Measurements from ENCODE around the gene NPC2.

DNA sequence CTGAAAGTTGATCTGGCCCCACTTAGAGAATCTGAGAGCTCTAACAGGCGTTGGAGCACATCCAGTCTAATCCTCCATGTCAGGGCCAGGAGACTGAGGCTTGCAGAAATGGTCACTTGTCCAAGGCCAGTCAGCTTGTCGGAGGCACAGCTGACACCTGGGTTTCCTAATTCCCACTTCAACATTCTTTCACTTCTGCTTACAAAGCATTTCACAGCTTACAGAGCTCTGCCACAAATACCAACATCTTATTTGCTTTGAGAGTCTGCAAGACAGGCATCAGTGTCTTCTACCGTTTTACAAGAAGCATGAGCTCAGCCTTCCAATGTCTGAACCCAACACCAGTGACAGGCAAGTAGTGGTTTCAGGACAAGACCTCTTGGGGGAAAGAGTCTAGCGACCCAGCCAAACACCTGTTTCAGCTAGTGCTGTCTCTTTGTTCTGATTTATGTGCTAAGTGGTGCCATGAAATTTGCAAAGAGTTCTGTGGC, 32.3 kb upstream of the NPC2 start:
- TF ChIP-seq EZH2 (IDR thresholded peaks at IDR 0.05; ENCODE audit: borderline replicate concordance, insufficient read depth, low read length, poor library complexity, severe bottlenecking): no peak
- no peak for TF ChIP-seq POLR2AphosphoS5 (IDR thresholded peaks at IDR 0.05)
- TF ChIP-seq, protein P1, sequence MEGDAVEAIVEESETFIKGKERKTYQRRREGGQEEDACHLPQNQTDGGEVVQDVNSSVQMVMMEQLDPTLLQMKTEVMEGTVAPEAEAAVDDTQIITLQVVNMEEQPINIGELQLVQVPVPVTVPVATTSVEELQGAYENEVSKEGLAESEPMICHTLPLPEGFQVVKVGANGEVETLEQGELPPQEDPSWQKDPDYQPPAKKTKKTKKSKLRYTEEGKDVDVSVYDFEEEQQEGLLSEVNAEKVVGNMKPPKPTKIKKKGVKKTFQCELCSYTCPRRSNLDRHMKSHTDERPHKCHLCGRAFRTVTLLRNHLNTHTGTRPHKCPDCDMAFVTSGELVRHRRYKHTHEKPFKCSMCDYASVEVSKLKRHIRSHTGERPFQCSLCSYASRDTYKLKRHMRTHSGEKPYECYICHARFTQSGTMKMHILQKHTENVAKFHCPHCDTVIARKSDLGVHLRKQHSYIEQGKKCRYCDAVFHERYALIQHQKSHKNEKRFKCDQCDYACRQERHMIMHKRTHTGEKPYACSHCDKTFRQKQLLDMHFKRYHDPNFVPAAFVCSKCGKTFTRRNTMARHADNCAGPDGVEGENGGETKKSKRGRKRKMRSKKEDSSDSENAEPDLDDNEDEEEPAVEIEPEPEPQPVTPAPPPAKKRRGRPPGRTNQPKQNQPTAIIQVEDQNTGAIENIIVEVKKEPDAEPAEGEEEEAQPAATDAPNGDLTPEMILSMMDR (IDR thresholded peaks at IDR 0.05; ENCODE audit: poor library complexity, severe bottlenecking): no peak

All from neural cell (in vitro differentiated cells).